Forelimb muscle (tissue), 1 donor: ENCODE data around the gene SPATA1. TPM values are rescaled to one million over a fixed set of nuclear protein-coding genes. Genes with fewer than 3 reads are reported as not detected.
"Not testable (repeated sequence)": the region's sequence is repeated elsewhere in the genome, so short reads cannot be mapped to it uniquely, and the experiment has no call there.

ENCODE experiments used
- DNase-seq: peaks from one replicate; pipeline ENCODE4 v3.0.0-alpha.2; 2013; ENCODE audit warnings: low read depth
- polyA plus RNA-seq: library from polyadenylated mRNA; unstranded; fragments of 120-200 nt; gene quantifications from one replicate; pipeline ENCODE4 v1.2.1, GENCODE V29; 2013; ENCODE audit not compliant: insufficient read length

Gene SPATA1
- polyA plus RNA-seq, 1 donor = 1.9 TPM

DNA sequence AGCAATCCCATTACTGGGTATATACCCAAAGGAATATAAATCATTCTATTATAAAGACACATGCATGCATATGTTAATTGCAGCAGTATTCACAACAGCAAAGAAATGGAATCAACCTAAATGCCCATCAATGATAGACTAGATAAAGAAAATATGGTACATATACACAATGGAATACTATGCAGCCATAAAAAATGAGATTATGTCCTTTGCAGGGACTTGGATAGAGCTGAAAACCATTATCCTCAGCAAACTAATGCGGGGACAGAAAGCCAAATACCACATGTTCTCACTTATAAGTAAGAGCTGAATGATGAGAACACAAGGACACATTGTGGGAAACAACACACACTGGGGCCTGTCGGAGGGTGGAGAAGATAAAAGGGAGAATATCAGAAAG lies 88.8 kb downstream of the SPATA1 start:
- DNase-seq = not testable (repeated sequence)

DNA sequence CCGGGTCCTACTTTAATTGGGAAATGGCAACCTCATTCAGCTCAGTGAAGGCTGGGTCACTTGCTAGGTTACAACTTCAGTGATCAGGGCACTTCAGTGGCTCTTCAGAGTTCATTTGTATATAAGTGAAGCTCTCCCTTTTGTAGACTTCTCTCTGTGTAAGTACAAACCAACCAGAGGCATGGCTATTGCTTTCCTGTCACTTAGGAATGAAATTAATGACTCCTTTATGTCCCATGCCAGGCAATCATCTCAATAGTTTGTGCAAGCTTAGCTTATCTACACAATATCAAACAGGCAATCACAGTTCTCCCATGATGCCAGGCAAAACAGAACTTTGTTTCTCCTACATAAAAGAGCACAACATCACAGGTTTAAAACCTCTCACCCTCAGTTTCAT lies 90.8 kb downstream of the SPATA1 start:
- DNase-seq = no peak

- DNase-seq = no peak
Measured at GRCh38 chr1:84598418-84598817, 92.2 kb downstream of the SPATA1 start.

GRCh38 chr1:84598846-84599741 lies 92.9 kb downstream of the SPATA1 start:
- DNase-seq = no peak

DNA sequence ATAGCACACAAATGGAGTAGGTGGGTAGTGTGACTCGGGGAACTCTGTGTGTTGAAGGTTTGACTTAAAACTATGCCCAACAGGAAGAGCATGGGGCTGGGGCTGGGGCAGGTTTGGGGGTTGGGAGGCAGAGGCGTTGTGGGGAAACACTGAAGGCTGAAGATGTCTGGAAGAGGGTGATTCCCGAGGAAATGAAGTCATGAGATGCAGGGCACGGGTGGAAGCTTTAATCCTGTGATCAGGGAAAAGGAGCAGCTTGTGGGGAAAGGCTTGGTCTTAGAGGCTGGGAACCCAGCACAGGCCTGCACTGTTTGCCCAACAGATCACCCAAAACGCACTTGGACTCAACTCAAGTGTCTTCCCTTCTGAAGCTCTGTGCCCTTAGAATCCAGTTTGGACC lies 94.6 kb downstream of the SPATA1 start:
- DNase-seq = no peak

DNA sequence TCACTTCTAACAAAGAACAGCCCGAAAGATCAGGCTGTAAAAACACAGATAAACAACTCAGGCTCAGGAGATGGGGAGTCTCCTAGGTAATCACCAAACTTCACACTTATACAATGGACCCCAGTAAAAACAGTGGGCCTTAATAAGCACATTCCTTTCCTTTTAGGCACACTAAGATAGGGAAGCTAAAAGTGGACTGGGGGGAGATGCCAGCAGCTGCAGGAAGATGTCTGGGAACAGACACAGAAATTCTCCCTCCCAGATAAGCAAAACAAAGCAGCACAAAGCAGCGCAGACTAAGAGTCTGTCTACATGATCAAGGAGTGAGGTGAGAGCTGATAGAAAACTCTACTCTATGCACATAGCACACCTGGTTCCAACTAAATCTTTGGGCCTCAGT lies 97.0 kb downstream of the SPATA1 start:
- no peak for DNase-seq

DNA sequence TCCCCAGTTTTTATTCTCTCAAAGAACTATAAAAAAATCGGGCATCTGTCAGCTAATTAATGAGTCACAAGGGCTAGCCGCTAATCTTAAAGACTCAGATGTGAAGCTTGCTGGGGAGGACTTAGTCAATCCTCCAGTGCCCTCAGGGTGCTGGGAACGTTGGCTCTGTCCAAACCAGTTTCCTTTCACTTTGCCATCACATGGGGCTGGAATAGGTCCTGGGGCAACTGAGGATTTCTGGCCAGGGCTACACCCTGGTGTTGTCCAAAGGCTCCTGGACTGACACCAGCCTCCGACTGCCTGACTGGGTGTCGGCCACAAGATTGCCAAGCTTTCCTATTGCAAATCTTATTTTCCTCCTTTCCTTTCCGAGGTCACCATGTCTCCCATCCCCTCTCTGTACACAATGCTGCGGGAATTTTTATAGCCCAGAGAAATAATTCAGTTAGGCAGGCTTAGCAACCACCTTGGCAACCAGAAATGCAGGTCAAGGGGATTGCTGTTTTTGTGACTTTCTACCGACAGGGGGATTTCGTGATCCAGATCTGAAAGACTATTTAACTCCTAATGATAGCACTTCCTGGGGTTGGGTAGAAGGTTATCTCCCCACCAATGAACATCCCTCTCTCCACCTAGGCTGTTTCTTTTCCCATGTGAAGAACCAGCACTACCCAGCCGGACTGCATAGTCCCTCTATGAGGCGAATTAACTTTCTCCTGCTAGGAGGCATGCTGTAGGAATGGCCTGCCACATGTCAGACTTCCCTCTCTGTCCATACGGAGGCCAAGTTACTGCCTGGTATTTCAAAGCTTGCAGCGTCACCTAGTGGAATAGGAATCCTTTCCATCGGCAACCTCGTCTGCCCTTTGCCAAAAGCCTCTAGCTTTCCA lies 98.0 kb downstream of the SPATA1 start:
- no peak for DNase-seq

DNA sequence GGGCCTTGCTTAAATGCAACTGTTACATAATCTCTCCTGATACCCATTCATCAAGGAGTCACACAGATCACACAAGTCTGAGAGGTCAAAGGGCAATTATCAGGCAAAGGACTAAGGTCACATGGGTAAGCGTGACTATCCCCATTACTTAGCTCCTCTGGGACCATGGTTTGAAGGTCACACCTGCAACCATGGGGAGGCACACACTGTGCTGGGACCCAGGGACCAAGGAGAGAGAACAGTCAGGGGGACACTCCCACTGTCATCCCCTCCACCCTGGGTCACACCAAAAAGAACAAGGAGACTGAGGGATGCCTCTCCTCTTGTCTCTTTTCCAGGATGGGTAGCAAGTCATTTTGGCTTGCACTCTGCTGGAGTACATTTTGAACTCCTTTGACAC lies 99.0 kb downstream of the SPATA1 start:
- no peak for DNase-seq

DNA sequence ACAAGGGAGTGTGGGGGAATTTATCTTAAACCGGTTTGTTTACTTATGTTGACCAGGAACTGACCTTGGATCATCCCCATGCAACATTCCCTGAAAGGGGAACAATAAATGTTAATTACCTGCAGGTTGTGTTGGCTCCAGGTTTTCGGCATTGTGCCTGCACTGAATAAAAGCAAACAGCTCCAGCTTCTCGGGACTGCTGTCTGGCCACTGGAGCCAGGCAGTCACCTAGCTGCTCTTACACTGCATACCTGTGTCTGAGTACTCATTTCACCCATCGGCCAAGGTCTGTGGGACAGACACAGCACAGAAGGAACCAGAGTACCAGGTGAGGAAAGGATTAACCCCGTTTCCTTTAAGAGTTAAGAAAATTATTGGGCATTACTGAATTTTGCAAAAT lies 100.8 kb downstream of the SPATA1 start:
- no peak for DNase-seq

GRCh38 chr1:84611091-84611490 lies 104.9 kb downstream of the SPATA1 start:
- no peak for DNase-seq

DNA sequence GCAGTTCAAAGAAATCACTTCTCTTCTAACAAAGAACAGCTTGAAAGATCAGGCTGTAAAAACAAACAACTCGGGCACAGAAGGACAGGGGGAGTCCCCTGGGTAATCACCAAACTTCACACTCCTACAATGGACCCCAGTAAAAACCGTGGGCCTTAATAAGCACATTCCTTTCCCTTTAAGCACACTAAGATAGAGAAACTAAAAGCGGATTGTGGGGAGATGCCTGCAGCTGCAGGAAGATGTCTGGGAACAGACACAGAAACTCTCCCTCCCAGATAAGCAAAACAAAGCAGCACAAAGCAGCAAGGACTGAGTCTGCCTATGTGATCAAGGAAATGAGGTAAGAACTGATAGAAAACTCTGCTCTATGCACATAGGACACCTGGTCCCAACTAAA lies 105.6 kb downstream of the SPATA1 start:
- no peak for DNase-seq

DNA sequence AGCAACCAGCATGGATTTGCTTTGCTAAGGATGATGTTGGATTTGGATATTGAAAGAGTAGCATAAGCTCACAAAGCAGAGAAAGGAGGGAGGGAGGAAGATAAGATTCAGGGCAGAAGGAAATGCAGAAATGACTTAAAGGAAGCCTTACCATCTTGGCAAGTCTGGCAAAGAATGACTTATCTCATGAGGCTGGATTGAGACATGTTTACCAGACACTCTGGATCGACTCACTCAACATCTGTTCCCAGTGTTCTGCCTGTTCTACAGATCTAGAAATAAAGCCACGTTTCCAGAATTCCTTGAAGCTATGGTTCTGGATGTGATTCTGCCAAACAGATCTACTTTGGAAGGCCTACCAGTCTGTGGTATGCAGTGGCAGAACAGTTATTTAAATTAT lies 106.8 kb downstream of the SPATA1 start:
- no peak for DNase-seq

- no peak for DNase-seq
Measured at GRCh38 chr1:84613887-84614286, 107.7 kb downstream of the SPATA1 start.

DNA sequence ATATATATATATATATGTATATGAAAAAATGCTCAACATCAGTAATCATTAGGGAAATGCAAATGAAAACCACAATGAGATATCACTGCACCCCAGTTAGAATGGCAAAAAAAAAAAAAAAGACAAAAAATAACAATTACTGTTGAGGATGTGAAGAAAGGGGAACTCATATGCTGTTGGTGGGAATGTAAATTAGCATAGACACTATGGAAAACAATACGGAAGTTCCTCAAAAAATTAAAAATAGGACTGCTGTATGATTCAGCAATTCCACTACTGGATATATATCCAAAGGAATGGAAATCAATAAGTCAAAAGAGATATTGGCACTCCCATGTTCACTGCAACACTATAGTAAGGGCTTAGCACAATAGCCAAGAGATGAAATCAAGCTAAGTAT lies 109.6 kb downstream of the SPATA1 start:
- no peak for DNase-seq

Other genes starting within 250 kb of the SPATA1 start
- 10.4 TPM for gene SAMD13, start 204.7 kb upstream of the SPATA1 start, polyA plus RNA-seq
- gene DNASE2B, start 107.9 kb upstream of the SPATA1 start, polyA plus RNA-seq = not detected
- 30.8 TPM for gene RPF1, start 27.1 kb upstream of the SPATA1 start, polyA plus RNA-seq
- 170 TPM for gene GNG5, start 195 bp downstream of the SPATA1 start, polyA plus RNA-seq
- 5.2 TPM for gene CTBS, start 68.1 kb downstream of the SPATA1 start, polyA plus RNA-seq
- gene SSX2IP, start 184.1 kb downstream of the SPATA1 start, polyA plus RNA-seq = 13.5 TPM